ENCODE data around the gene MEP1A.
"Not testable (repeated sequence)": the region's sequence is repeated elsewhere in the genome, so short reads cannot be mapped to it uniquely, and the experiment has no call there.

MEP1A gene

GRCh38 chr6:46793138-46793537 lies at the start of gene MEP1A:
Gene MEP1A (plus strand): TSS chr6:46793389. CDS start chr6:46793399, 10 bp downstream.
- no peak for DNase-seq

- no peak for DNase-seq
These were observed 49.6 kb upstream of the MEP1A start for GRCh38 chr6:46743425-46744158.

- DNase-seq = not testable (repeated sequence)
These were observed 48.9 kb upstream of the MEP1A start for GRCh38 chr6:46744159-46744725.

- DNase-seq = no peak
These were observed 47.2 kb upstream of the MEP1A start for GRCh38 chr6:46745973-46746372.

GRCh38 chr6:46746696-46747095 lies 46.5 kb upstream of the MEP1A start, which contains the start of gene ANKRD66:
Gene ANKRD66 (plus strand): TSS chr6:46746933. CDS start chr6:46751949, 5,016 bp downstream.
- DNase-seq = no peak

GRCh38 chr6:46748940-46749503 lies 44.2 kb upstream of the MEP1A start:
- DNase-seq = no peak

- DNase-seq = no peak
These were observed 43.5 kb upstream of the MEP1A start for GRCh38 chr6:46749731-46750130.

GRCh38 chr6:46751658-46752057 lies 41.5 kb upstream of the MEP1A start:
- DNase-seq = no peak

GRCh38 chr6:46755865-46756264 lies 37.3 kb upstream of the MEP1A start:
- DNase-seq = no peak

- no peak for DNase-seq
These were observed 36.5 kb upstream of the MEP1A start for GRCh38 chr6:46756469-46757213.

- DNase-seq = no peak
These were observed 36.0 kb upstream of the MEP1A start for GRCh38 chr6:46757214-46757596.

GRCh38 chr6:46758960-46759753 lies 34.0 kb upstream of the MEP1A start:
- no peak for DNase-seq

GRCh38 chr6:46760925-46761324 lies 32.3 kb upstream of the MEP1A start:
- no peak for DNase-seq

GRCh38 chr6:46763466-46763865 lies 29.7 kb upstream of the MEP1A start:
- no peak for DNase-seq

- DNase-seq = not testable (repeated sequence)
These were observed 28.9 kb upstream of the MEP1A start for GRCh38 chr6:46764280-46764679.

- DNase-seq = no peak
These were observed 28.2 kb upstream of the MEP1A start for GRCh38 chr6:46764961-46765360.

- DNase-seq = no peak
These were observed 21.2 kb upstream of the MEP1A start for GRCh38 chr6:46772016-46772415.

- DNase-seq = no peak
These were observed 20.4 kb upstream of the MEP1A start for GRCh38 chr6:46772762-46773161.

- DNase-seq = no peak
These were observed 19.9 kb upstream of the MEP1A start for GRCh38 chr6:46773201-46773855.

- not testable (repeated sequence) for DNase-seq
These were observed 18.5 kb upstream of the MEP1A start for GRCh38 chr6:46774736-46775135.

- DNase-seq = no peak
These were observed 17.0 kb upstream of the MEP1A start for GRCh38 chr6:46776070-46776712.
